Measurements from ENCODE around the gene PAX7. TPM values are rescaled to one million over a fixed set of nuclear protein-coding genes. Genes with fewer than 3 reads are reported as not detected.

Gene PAX7
- total and polyA plus RNA-seq, 2 experiments from 2014 or later: 0.03 TPM; not detected in 1

GRCh38 chr1:18751425-18751824 lies 120.8 kb downstream of the PAX7 start:
- H3F3A ChIP-seq (replicated peaks; ENCODE audit: low read depth): no peaks in the 10 kb centered on the region
- H3K9me3 Mint-ChIP-seq: peaks cover 14% of the 10 kb centered on the region
- H3K9me2 ChIP-seq (ENCODE audit: insufficient read depth): no peaks in the 10 kb centered on the region; the same call in 1 of the 2 replicates
- no peak overlapping the region for H3K27ac Mint-ChIP-seq
- H3K36me3 ChIP-seq (ENCODE audit: insufficient read depth): no peaks in the 10 kb centered on the region
- no peaks in the 10 kb centered on the region for H3K36me3 Mint-ChIP-seq (ENCODE audit: low read depth)
- H3K4me1 ChIP-seq (ENCODE audit: insufficient read depth): no peaks in the 10 kb centered on the region
- H3K27ac ChIP-seq (ENCODE audit: low read depth): no peak overlapping the region
- TF ChIP-seq EZH2 (IDR thresholded peaks at IDR 0.05; ENCODE audit: low read depth, unreplicated experiment): no peak
- TF ChIP-seq EZH2phosphoT487 (IDR thresholded peaks at IDR 0.05; ENCODE audit: unreplicated experiment): no peak
- no peak for TF ChIP-seq CREB1 (CRISPR knock-in tag; IDR thresholded peaks at IDR 0.05; ENCODE audit: low read depth)
- no peak overlapping the region for H3K4me2 ChIP-seq
- no peaks in the 10 kb centered on the region for H4K20me1 ChIP-seq (replicated peaks; ENCODE audit: insufficient read depth)
- no peak overlapping the region for H3K4me3 Mint-ChIP-seq
- peaks cover 11% of the 10 kb centered on the region; the same call in 1 of the 2 replicates for H3K27me3 ChIP-seq (ENCODE audit: insufficient read depth)
- no peak overlapping the region for H3K4me3 ChIP-seq
- H3K27me3 Mint-ChIP-seq (ENCODE audit: insufficient read depth, low read depth, poor library complexity): peaks cover 11% of the 10 kb centered on the region
- no peak overlapping the region for H2AFZ ChIP-seq
- ATAC-seq: no peak
- no peaks in the 10 kb centered on the region for H3K79me2 ChIP-seq (replicated peaks; ENCODE audit: insufficient read depth)
- H3K4me1 Mint-ChIP-seq: no peaks in the 10 kb centered on the region
- no peak for DNase-seq (ENCODE audit: low spot score)

- DNase-seq (ENCODE audit: low spot score) (no peak), ATAC-seq (no peak)
- Histone ChIP-seq H3K27me3 (ENCODE audit: insufficient read depth) (peaks cover 11% of the 10 kb centered on the region; the same call in 1 of the 2 replicates), H4K20me1 (replicated peaks; ENCODE audit: insufficient read depth) (no peaks in the 10 kb centered on the region), H3K79me2 (replicated peaks; ENCODE audit: insufficient read depth) (no peaks in the 10 kb centered on the region), H3K9me2 (ENCODE audit: insufficient read depth) (no peaks in the 10 kb centered on the region; the same call in 1 of the 2 replicates), H3F3A (replicated peaks; ENCODE audit: low read depth) (no peaks in the 10 kb centered on the region), H3K36me3 (ENCODE audit: insufficient read depth) (no peaks in the 10 kb centered on the region), H3K4me1 (ENCODE audit: insufficient read depth) (no peaks in the 10 kb centered on the region), H2AFZ (no peak overlapping the region), H3K4me3 (no peak overlapping the region), H3K4me2 (no peak overlapping the region), H3K27ac (ENCODE audit: low read depth) (no peak overlapping the region)
- peaks cover 20% of the 10 kb centered on the region for H3K9me3 Mint-ChIP-seq
- no peak overlapping the region for H3K4me3 Mint-ChIP-seq
- peaks cover 11% of the 10 kb centered on the region for H3K27me3 Mint-ChIP-seq (ENCODE audit: insufficient read depth, low read depth, poor library complexity)
- no peak overlapping the region for H3K27ac Mint-ChIP-seq
- no peaks in the 10 kb centered on the region for H3K4me1 Mint-ChIP-seq
- no peaks in the 10 kb centered on the region for H3K36me3 Mint-ChIP-seq (ENCODE audit: low read depth)
- TF ChIP-seq CREB1 (CRISPR knock-in tag; IDR thresholded peaks at IDR 0.05; ENCODE audit: low read depth) (no peak), EZH2 (IDR thresholded peaks at IDR 0.05; ENCODE audit: low read depth, unreplicated experiment) (no peak), ZNF114 (CRISPR knock-in tag; IDR thresholded peaks at IDR 0.05) (no peak), JUNB (IDR thresholded peaks at IDR 0.05; ENCODE audit: unreplicated experiment) (no peak), POLR2AphosphoS5 (IDR thresholded peaks at IDR 0.05; ENCODE audit: low read depth) (no peak), ZNF331 (CRISPR knock-in tag; IDR thresholded peaks at IDR 0.05; ENCODE audit: low read depth) (no peak)
- TF ChIP-seq, protein P1, sequence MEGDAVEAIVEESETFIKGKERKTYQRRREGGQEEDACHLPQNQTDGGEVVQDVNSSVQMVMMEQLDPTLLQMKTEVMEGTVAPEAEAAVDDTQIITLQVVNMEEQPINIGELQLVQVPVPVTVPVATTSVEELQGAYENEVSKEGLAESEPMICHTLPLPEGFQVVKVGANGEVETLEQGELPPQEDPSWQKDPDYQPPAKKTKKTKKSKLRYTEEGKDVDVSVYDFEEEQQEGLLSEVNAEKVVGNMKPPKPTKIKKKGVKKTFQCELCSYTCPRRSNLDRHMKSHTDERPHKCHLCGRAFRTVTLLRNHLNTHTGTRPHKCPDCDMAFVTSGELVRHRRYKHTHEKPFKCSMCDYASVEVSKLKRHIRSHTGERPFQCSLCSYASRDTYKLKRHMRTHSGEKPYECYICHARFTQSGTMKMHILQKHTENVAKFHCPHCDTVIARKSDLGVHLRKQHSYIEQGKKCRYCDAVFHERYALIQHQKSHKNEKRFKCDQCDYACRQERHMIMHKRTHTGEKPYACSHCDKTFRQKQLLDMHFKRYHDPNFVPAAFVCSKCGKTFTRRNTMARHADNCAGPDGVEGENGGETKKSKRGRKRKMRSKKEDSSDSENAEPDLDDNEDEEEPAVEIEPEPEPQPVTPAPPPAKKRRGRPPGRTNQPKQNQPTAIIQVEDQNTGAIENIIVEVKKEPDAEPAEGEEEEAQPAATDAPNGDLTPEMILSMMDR (conservative IDR thresholded peaks at IDR 0.05; ENCODE audit: low read depth in 2 of 2): no peak
- TF ChIP-seq, protein P2, sequence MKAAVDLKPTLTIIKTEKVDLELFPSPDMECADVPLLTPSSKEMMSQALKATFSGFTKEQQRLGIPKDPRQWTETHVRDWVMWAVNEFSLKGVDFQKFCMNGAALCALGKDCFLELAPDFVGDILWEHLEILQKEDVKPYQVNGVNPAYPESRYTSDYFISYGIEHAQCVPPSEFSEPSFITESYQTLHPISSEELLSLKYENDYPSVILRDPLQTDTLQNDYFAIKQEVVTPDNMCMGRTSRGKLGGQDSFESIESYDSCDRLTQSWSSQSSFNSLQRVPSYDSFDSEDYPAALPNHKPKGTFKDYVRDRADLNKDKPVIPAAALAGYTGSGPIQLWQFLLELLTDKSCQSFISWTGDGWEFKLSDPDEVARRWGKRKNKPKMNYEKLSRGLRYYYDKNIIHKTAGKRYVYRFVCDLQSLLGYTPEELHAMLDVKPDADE (IDR thresholded peaks at IDR 0.05): no peak
- TF ChIP-seq, protein P3, sequence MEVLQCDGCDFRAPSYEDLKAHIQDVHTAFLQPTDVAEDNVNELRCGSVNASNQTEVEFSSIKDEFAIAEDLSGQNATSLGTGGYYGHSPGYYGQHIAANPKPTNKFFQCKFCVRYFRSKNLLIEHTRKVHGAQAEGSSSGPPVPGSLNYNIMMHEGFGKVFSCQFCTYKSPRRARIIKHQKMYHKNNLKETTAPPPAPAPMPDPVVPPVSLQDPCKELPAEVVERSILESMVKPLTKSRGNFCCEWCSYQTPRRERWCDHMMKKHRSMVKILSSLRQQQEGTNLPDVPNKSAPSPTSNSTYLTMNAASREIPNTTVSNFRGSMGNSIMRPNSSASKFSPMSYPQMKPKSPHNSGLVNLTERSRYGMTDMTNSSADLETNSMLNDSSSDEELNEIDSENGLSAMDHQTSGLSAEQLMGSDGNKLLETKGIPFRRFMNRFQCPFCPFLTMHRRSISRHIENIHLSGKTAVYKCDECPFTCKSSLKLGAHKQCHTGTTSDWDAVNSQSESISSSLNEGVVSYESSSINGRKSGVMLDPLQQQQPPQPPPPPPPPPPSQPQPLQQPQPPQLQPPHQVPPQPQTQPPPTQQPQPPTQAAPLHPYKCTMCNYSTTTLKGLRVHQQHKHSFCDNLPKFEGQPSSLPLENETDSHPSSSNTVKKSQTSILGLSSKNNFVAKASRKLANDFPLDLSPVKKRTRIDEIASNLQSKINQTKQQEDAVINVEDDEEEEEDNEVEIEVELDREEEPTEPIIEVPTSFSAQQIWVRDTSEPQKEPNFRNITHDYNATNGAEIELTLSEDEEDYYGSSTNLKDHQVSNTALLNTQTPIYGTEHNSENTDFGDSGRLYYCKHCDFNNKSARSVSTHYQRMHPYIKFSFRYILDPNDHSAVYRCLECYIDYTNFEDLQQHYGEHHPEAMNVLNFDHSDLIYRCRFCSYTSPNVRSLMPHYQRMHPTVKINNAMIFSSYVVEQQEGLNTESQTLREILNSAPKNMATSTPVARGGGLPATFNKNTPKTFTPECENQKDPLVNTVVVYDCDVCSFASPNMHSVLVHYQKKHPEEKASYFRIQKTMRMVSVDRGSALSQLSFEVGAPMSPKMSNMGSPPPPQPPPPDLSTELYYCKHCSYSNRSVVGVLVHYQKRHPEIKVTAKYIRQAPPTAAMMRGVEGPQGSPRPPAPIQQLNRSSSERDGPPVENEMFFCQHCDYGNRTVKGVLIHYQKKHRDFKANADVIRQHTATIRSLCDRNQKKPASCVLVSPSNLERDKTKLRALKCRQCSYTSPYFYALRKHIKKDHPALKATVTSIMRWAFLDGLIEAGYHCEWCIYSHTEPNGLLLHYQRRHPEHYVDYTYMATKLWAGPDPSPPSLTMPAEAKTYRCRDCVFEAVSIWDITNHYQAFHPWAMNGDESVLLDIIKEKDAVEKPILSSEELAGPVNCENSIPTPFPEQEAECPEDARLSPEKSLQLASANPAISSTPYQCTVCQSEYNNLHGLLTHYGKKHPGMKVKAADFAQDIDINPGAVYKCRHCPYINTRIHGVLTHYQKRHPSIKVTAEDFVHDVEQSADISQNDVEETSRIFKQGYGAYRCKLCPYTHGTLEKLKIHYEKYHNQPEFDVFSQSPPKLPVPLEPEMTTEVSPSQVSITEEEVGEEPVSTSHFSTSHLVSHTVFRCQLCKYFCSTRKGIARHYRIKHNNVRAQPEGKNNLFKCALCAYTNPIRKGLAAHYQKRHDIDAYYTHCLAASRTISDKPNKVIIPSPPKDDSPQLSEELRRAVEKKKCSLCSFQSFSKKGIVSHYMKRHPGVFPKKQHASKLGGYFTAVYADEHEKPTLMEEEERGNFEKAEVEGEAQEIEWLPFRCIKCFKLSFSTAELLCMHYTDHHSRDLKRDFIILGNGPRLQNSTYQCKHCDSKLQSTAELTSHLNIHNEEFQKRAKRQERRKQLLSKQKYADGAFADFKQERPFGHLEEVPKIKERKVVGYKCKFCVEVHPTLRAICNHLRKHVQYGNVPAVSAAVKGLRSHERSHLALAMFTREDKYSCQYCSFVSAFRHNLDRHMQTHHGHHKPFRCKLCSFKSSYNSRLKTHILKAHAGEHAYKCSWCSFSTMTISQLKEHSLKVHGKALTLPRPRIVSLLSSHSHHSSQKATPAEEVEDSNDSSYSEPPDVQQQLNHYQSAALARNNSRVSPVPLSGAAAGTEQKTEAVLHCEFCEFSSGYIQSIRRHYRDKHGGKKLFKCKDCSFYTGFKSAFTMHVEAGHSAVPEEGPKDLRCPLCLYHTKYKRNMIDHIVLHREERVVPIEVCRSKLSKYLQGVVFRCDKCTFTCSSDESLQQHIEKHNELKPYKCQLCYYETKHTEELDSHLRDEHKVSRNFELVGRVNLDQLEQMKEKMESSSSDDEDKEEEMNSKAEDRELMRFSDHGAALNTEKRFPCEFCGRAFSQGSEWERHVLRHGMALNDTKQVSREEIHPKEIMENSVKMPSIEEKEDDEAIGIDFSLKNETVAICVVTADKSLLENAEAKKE (CRISPR knock-in tag; IDR thresholded peaks at IDR 0.05): no peak
Measured at GRCh38 chr1:18752409-18752808, 121.8 kb downstream of the PAX7 start.
